Measurements from ENCODE around the gene C9orf152.
"Not testable (repeated sequence)": the region's sequence is repeated elsewhere in the genome, so short reads cannot be mapped to it uniquely, and the experiment has no call there.

Gene C9orf152

DNA sequence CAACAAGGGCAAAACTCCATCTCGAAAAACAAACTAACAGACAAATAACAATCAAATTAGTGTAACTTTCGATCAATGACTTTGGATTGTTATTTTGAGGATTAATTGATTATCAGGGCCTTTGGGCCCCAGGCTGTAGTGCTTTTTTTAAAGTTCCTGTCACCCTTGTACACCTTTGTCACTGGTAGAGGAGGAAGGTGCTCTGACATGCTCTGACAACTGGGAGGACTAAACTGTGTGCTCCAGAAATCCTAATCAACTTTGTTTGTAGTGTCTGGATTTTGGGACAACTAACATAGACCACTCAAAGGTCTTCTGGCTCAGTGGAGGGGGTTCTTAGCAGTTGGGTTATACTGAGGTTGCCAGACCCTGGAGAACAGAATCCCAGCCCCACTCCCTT is 46.5 kb upstream of the C9orf152 start:
- peak overlapping the region; percentile 70 for H3K4me3 ChIP-seq (ENCODE audit: control insufficient read depth, low read depth, low read length)
- DNase-seq (ENCODE audit: low read depth), result no peak
- TF ChIP-seq, protein P1, sequence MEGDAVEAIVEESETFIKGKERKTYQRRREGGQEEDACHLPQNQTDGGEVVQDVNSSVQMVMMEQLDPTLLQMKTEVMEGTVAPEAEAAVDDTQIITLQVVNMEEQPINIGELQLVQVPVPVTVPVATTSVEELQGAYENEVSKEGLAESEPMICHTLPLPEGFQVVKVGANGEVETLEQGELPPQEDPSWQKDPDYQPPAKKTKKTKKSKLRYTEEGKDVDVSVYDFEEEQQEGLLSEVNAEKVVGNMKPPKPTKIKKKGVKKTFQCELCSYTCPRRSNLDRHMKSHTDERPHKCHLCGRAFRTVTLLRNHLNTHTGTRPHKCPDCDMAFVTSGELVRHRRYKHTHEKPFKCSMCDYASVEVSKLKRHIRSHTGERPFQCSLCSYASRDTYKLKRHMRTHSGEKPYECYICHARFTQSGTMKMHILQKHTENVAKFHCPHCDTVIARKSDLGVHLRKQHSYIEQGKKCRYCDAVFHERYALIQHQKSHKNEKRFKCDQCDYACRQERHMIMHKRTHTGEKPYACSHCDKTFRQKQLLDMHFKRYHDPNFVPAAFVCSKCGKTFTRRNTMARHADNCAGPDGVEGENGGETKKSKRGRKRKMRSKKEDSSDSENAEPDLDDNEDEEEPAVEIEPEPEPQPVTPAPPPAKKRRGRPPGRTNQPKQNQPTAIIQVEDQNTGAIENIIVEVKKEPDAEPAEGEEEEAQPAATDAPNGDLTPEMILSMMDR (IDR thresholded peaks at IDR 0.05; ENCODE audit: control insufficient read depth, insufficient read depth, low read depth, low read length, missing control alignments), result no peak

DNA sequence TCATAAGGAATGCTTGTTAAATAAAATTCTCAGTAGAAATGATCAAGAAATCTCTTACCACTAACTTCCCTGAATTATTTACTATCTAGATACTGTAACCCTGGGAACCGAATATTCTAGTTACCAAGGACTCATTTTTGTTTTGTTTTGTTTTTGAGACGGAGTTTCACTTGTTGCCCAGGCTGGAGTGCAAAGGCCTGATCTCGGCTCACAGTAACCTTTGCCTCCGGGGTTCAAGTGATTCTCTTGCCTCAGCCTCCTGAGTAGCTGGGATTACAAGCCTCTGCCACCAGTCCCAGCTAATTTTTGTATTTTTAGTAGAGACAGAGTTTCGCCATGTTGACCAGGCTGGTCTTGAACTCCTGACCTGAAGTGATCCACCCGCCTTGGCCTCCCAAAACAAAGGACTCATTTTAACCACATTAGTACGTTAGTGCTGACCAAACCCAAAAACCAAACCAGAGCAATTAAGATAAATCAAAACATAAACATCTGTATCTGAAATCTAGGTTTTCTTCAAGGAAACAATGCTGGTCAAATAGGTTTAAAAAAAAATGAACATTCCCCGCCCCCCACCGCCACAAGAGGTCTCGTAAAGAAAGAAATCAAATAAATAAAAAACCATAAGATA is 44.7 kb upstream of the C9orf152 start:
- no peak overlapping the region for H3K4me3 ChIP-seq (ENCODE audit: control insufficient read depth, low read depth, low read length)
- TF ChIP-seq, protein P1 (IDR thresholded peaks at IDR 0.05; ENCODE audit: control insufficient read depth, insufficient read depth, low read depth, low read length, missing control alignments), result no peak
- no peak for DNase-seq (ENCODE audit: low read depth)

DNA sequence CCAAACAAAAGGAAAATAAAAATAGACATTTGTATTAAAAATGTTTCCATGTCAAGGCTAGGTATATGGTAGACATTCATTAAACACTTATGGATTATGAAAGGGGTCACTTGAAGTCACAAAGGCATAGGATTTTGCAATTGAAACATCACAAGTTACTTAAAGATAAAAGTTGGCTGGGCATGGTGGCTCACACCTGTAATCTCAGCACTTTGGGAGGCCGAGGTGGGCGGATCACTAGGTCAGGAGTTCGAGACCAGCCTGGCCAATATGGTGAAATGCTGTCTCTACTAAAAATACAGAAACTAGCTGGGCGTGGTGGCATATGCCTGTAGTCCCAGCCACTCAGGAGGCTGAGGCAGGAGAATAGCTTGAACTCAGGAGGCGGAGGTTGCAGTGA is 43.8 kb upstream of the C9orf152 start:
- H3K4me3 ChIP-seq (ENCODE audit: control insufficient read depth, low read depth, low read length), result not testable (repeated sequence)

GRCh38 chr9:110251212-110251611 is 43.3 kb upstream of the C9orf152 start:
- TF ChIP-seq, protein P1 (IDR thresholded peaks at IDR 0.05; ENCODE audit: control insufficient read depth, insufficient read depth, low read depth, low read length, missing control alignments), result no peak
- H3K4me3 ChIP-seq (ENCODE audit: control insufficient read depth, low read depth, low read length), result no peak overlapping the region
- no peak for DNase-seq (ENCODE audit: low read depth)

More for the DNA sequence above, 43.8 kb upstream of the C9orf152 start:
- DNase-seq (ENCODE audit: low read depth), result not testable (repeated sequence)

- no peak for DNase-seq (ENCODE audit: low read depth)
- TF ChIP-seq, protein P1 (IDR thresholded peaks at IDR 0.05; ENCODE audit: control insufficient read depth, insufficient read depth, low read depth, low read length, missing control alignments), result no peak
- H3K4me3 ChIP-seq (ENCODE audit: control insufficient read depth, low read depth, low read length), result no peak overlapping the region
Observed at GRCh38 chr9:110249603-110250002, 41.6 kb upstream of the C9orf152 start.

DNA sequence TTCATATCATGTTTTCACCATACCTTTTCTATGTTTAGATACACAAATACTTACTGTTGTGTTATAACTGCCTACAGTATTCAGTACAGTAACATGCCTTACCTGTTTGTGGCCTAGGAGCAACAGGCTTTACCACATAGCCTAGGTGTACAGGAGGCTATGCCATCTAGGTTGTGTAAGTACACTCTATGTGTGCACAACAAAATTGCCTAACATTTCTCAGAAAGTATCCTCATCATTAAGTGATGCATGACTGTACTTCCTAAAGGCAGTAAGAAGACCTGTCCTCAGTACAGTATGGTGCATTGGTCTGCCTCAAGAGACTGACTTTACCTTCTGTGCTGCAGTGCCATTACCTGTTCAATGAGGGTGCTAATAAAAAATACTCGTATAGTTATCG is 40.4 kb upstream of the C9orf152 start:
- TF ChIP-seq, protein P1 (IDR thresholded peaks at IDR 0.05; ENCODE audit: control insufficient read depth, insufficient read depth, low read depth, low read length, missing control alignments), result no peak
- no peak overlapping the region for H3K4me3 ChIP-seq (ENCODE audit: control insufficient read depth, low read depth, low read length)
- no peak for DNase-seq (ENCODE audit: low read depth)

DNA sequence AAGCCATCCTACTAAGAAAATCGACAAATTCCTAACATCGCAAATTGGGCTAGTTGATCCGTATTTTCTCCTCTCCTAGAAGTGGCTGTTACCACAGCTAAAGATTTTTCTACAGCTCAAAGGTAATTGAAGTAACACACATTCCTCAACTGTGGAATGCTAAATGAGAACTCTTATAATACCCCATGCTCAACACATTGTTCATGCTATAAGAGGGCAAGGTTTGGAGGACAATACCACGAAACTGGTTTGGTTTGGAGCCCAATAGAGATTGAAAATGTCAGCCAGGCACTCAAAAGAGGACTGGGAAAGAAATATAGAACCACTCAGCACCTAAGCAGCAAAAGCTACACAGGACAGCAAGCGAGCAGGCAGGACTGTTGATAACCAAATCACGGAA is 38.3 kb upstream of the C9orf152 start:
- no peak overlapping the region for H3K4me3 ChIP-seq (ENCODE audit: control insufficient read depth, low read depth, low read length)
- DNase-seq (ENCODE audit: low read depth), result no peak
- TF ChIP-seq, protein P1 (IDR thresholded peaks at IDR 0.05; ENCODE audit: control insufficient read depth, insufficient read depth, low read depth, low read length, missing control alignments), result no peak

All from AG09309 (cell line).